Activated CD8-positive, alpha-beta memory T cell treated with anti-CD3 and anti-CD28 coated beads for 1 hour (primary cell): ENCODE measurements around the gene NUDT7.
A peak's percentile ranks its signal among the peaks of the same experiment; 100 is the strongest.

ENCODE experiments used
- DNase-seq, 2 donors: peaks; one replicate each; pipeline ENCODE4 v3.0.0-alpha.2; 2020; ENCODE audit warnings: low read depth in 1 of 2; ENCODE audit errors: extremely low read depth in 1 of 2

NUDT7 gene

DNA sequence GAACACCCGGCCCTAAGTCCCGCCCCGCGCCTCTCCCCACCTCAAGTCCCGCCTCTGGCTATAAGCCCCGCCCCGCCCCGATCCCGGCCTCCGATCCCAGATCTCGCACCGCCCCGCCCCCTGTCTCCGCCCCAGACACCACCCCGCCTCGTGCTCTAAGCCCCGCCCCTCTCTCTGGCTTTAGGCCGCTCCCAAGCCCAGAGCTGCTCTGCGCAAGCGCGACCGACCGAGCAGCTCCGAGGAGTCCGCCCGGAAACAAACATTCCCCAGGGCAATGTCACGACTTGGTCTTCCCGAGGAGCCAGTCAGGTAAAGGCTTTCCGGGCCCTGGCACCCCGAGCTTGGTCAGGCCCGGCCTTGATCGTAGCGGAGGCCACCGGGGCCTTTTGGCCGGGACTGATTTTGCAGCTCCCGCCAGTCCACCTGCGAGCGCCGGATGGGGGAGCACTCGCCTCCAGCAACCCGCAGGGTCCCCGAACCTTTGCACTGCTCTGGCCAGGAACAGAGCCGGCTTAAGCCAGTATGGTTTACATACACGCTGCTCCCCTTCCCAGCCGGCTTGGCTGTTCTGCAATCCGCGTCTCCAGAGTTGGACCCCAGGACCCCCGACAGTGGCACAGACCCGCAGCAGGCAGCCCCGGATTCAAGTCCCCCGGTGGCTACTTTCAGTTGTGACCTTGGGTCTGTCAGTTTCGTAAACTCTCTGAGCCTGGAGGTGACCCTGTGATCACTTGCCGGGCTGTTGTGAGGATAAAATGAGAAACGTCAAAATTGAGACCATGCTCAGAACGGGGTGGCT, at the start of gene NUDT7:
TSS of gene NUDT7 (plus strand) at position 206 of the 799 bp plus-strand sequence. CDS start at position 275, 69 bp downstream.
- DNase-seq, result peak; percentile 86 to 93

DNA sequence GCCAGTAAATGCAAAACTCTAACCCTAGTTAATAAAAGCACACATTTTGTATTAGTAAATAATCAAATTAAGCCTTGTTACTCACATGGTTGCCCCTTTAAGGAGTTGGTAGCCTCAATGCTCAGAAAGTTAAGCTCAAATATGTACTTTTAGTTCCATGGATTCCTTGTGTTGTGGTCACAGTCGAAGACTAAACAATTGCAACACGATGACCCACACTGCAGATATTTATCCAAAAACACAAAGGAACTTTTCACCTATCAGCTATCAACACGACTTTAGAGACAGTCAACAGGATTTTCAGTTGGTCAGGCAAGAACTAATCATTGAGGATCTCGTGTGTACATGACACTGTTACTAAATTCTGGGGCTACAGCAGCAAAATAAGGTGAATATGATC, 47.4 kb upstream of the NUDT7 start:
- DNase-seq, result no peak

DNA sequence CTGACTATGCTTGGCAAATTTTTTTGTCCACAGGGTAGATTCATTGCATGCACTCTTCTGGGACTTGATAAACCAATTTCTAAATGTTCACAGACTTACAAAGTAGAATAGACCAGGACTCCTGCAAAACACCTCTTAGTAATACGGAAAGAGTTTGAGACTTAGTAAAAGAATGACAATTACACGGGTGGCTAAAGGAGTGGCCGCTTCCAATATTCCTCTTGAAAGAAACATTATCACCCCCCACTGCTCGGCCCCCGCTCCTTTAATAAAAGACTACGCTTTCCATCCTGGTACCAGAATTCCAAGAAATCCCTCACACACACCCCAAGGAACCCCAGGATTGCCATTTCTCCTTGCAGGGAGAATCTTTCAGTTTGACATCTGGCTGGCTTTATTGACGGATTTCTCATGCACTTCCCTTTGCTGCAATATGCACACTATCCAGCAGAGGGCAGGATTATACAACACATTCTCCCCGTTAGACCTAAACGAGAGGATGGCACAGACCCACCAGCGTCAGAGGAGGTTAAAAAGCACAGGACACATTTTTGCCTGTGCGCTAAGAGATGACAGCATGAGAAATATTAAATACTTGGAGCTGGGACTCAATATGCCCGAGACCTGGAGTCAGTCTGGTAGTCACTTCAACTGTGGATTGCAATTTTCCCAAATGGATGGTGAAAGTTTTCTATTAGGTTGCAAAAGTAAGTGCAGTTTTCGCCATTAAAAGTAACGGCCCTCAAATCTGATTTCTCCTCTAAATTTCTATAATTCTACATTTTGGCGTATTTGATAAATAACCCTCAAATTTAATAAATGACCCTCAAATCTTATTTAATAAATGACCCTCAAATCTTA, 46.6 kb upstream of the NUDT7 start:
- peak; percentile 3 to 4 for DNase-seq

DNA sequence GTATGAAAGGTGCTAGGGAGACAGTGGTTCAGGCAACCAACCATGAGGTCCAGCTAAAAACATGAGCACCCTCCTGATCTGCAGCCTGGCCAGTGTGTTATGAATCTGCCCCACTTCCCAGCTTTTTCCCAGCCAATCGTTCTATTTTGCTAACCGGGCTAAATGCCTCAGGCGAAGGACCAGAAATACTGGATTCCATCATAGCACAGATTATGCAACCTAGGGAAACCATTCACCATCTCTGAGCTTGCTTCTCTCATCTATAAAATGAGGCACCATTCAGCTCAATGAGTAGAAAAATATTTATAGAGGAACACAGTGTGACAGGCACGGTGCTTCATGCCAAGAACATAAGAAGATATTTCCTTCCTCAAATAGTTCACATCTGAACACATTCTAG, 45.2 kb upstream of the NUDT7 start:
- DNase-seq, result no peak

DNA sequence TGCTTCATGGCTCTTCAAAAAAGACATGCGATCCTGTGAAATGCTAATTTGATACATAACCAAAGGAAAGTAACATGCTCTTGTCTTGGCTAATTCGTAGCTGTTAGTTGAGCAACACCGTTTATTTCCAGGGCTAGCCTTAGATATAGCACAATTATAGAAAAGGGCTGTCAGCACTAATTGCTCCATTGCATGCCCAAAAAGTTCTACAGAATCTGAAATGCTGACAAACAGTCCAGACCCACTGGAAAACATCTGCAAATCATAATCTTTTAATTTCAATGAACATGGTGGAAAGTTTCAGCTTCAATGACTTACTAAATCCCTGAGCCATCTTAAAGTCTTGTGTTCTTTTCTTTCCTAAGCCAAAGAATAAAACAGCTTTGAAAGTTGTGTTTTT, 42.9 kb upstream of the NUDT7 start:
- no peak for DNase-seq

DNA sequence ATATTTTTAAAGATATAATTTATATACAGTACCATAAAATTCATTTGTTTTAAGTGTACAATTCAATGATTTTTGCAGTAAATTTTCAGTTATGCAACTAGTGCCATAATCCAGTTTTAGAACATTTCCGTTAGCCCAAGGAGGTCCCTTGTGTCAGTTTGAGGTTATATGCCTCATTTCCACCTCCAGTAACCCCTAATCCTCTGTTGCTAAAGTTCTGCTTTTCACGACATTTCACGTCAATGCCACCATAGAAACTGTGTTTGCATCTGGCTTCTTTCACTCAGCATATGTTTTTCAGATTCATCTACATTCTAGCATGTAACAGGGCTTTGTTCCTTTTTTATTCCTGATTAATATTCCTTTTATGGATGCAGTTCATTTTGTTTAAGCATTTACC, 42.4 kb upstream of the NUDT7 start:
- no peak for DNase-seq

DNA sequence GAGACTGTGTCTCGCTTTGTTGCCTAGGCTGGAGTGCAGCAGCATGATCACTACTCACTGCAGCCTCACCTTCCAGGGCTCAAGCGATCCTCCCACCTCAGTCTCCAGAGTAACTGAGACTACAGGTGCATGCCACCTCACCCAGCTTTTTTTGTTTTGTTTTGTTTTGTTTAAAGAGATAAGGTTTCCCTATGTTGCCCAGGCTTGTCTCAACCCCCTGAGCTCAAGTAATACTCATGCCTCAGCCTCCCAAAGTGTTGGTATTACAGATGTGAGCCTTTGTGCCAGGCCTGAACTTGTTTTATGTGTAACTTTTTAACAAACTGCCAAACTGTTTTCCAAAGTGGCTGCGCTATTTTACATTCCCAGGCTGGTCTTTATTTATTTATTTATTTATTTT, 41.8 kb upstream of the NUDT7 start:
- no peak for DNase-seq

DNA sequence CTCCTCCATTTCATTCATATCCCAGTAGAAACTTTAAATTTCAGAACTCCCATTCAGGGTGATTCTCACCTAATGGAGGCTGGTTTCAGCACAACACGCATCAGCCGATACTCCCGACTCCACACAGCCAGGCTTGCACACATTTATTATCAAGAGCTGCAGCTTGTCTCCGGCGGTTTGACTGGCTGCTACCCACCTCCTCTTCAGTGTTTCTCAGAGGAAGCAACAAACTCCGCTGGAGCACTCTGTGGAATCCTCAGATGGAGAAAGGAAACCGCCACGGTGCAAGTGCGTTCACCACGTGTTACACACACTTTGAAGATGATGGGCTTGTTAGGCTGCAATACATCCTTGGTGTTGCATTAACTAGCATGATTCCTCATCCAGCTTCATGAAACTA, 39.7 kb upstream of the NUDT7 start:
- no peak for DNase-seq

DNA sequence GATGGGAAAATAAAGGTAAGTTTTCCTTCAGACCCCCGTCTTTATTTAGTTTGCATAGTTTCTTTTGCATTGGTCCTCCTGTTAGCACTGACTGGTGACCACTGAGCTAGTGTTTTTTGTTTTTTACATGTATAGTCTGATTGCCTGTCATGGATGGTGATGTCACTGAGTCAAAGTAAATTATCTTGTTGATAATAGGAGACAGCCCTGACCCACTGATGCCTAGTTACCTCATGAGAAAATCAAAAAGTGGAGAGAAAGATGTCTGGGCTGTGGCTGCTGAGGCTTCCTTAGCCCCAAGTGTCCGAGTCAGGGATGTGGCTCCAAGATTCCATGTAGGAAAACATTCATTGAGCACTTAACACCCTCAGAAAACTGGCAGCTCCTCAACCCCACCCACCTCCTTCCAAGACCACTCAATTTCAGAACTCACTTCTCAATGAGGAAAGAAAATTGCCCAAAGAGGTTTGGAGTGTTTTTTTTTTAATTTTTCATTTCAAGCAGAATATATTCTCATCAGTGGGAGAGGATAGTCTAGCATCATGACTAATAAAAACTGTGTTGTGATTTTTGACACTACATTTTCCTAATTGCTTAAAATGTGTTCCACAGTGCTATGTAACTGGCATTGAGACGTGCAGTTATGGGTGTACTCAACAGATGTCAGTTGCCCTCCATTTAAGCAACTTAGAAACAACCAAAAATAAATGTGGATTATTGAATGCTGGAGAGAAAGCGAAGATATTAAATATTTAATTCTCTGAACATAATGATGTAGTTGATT, 38.7 kb upstream of the NUDT7 start:
- no peak for DNase-seq

DNA sequence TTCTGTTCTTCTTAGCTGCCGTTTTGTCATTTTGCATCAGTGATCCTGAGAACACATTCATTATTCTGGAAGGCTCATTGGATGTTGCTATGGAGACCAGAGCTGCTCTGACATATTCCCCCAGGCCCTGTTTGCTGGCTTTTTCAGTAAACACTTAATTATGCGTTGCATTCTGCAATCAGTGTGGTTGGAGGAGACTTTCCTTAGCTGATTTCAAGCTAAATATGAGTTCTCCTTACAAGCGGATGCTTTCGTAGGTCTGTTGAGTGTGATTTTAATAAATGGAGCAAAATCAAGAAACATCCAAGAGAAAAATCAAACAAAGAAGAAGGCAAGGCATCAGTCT, 38.2 kb upstream of the NUDT7 start:
- no peak for DNase-seq

DNA sequence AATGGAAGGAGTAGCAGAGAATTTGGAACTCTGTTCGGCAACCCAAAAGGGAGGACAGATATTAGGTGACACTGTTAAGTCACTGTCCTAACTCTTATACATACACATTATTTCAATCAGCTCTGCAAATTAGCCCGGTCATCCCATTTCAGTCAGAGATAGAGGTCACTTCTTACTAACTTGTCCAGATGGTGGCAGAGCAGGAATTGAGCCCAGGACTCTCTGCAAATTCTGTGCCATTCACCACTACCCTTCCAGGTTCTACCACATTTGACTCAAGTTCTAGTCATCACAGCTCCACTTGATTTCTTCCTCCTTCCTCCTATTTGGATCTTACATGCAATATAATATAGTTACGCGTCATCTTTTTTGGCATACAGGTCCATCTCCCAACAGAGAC, 35.9 kb upstream of the NUDT7 start:
- DNase-seq, result no peak

DNA sequence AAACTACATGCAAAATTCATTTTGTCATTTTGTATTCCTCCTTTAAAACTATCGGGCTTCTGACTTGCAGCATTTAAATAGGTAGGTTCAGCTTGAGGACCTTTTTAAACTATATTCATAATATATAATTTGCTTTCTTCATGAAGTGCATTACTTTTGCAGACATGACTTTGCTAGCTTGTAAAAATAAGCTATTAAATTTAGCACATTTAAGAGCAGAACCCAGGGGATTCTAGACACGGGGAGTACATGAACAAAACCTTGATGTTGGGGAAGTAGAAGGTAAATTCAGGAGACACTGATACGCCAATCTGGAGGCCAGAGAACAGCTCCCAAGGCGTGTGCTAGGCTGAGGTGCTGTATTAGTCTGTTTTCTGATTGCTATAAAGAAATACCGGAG, 32.3 kb upstream of the NUDT7 start:
- DNase-seq, result no peak

DNA sequence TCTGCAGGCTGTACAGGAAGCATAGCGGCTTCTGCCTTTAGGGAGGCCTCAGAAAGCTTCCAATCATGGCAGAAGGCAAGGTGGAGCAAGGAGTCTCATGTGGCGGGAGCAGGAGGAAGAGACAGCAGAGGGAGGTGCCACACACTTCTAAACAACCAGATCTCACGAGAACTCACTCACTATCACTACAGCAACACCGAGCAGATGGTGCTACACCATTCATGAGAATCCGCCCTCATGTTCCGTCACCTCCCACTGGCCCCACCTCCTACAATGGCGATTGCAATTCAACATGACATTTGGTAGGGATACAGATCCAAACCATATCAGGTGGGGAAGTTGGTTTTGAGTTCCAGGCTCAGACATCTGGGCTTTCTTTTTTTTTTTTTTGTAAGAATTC, 31.9 kb upstream of the NUDT7 start:
- no peak for DNase-seq

DNA sequence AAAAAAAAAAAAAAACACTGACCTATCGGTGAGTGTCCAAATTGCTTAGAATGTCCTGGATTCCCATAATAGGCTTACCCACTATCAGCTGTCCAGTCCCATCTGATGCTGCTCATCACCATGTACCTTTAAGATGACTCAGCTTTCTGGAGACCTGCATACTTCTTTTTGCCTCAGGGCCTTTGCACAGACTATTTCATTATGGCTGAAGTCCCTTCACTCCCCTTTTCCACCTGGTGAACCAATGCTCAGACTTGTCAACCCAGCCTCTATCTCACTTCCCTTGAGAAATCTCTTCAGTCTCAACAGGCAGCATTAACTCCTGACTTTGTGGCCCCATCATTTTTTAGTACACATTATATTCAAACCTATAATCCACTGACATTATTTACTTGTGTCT, 29.7 kb upstream of the NUDT7 start:
- DNase-seq, result no peak

DNA sequence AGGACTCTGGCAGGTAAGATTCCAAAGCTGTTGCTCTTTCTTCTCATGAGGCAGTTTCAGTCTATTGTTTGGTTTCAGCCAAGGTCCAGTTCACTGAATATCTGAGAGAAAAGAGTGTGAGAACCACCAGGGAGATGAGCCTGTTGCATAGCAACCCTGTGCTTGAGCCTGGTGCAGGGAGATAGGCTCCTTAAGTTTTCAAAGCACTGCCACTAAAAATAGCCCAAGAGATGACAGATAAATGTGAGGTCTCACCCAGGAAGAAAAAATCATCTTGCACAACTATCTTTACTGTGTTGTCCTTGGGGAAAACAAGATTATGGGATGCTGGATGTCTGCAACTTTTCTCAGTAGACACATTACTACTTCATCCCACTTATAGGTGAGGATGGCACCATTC, 26.2 kb upstream of the NUDT7 start:
- DNase-seq, result no peak

DNA sequence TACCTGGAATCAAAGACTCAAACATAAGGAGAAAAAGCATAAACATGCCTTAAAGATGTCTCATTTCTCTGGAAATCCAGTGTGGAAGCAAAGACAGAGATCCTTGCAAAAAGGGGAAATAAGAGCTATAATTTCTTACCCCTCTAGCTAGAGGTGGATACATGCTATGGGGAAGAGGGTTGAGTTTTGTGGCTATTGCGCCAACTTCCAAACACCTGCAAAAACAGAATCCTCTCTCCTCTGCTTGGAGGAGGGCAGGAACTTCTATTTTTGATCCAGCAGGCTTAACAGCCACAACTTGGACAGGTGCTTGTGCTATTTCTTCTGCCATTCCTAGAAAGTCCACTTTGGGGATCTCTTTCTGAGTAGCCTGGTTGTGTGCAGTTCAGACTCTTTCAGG, 21.5 kb upstream of the NUDT7 start:
- DNase-seq, result no peak

DNA sequence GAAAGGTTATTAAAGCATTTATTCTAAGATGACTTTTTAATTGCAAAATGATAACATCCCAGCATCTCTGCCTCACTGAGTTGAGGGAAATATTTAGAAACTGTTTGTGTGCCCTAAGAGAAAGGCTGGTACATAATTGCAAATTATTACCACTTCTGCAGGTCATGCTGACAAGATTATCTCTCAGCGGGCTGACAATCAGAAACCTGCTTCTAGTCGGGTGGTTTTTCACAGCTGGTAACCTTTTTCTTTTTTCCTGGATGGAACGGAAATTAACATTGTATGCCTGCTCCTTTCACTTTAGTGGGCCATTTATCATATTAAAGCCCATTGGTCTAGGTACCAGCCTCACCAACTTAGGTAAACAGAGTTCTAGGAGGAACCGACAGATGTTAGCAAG, 17.0 kb upstream of the NUDT7 start:
- no peak for DNase-seq

DNA sequence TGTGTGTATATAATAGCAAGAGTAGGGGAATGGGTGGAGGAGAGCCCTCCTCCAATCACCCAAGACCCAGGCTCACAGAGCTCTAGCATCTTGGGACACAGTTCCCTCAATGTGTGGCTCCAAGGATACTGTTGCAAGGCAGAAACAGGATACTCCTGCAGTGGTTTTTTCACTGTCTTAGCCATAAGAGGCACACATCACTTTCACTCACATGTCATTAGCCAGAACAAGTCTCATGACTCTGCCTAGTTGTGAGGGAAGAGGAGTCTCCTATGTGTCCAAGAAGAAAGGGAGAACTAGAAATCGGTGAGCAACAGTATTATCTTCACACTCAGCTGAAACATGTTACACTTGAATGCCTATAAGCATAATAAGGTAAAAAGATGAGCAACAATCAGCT, 11.1 kb upstream of the NUDT7 start:
- no peak for DNase-seq

DNA sequence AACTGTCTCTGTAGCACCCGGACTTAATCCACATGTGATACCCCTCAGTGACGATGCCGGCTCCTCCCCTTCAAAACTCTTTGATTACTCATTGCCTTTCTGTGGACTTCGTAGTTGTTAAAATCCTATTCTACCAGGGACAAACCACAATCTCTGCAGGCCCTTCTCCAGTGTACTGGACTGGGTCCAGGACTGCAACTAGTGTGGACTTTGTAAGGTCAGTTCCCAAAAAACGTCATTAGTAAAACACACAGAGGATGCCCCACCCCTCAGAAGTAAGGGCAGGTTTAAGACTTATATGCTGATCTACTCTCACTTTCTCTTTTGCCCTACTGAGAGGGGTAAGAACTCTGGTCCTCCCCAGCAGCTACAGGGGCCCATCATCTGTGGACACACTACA, 10.5 kb upstream of the NUDT7 start:
- DNase-seq, result no peak

DNA sequence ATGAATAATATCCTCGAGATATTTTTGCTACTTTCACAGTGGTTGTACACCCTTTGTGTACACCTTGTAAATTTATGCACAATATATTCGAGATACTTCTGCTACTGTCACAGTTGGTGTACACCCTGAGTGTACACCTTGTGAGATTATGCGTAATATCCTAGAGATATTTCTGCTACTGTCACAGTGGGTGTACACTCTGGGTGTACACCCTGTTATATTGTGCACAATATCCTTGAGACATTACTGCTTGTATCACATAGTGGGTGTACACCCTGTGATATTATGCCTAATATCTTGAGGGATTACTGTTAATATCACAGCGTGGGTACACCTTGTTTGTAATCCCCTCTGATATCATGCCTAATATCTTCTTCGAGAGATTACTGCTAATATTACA, 7.2 kb upstream of the NUDT7 start:
- no peak for DNase-seq

DNA sequence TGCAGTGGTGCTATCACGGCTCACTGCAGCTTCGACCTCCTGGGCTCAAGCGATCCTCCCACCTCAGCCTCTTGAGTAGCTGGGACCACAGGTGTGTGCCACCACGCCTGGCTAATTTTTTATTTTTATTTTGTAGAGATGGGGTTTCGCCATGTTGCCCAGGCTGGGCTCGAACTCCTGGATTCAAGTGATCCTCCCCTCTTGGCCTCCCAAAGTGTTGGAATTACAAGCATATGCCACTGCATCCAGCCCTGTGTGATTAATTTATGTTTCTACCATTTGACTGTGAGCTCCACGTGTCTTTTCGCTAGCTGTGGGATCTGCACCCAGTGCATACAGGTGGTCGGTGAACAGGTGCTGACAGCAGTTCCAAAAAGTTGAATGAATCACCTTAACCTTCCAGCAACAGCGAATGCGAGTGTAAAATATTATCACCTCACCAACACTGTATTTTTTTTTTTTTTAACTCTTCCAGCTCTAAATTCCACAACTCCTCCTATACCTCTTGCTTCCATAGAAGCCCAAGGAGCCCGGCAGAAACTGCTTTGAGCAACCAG, 484 bp upstream of the NUDT7 start:
- DNase-seq, result no peak
